PC-9 (cell line): ENCODE results near the gene CDH22. TPM values are rescaled to one million over a fixed set of nuclear protein-coding genes. Genes with fewer than 3 reads are reported as not detected.

Source experiments
- BruUV-seq: library from RNA; stranded (reverse); fragments of 400-500 nt; replicated peaks from 2 replicates; lab custom pipeline; 2021; lab: Mats Ljungman, UMichigan
- CTCF ChIA-PET: fragments of 300-600 bp; sonication (Branson Sonifier 250); formaldehyde crosslinking; loops from one replicate; lab custom pipeline; 2022; ENCODE audit warnings: antibody characterized with exemption; lab: Charles Lee
- POLR2A ChIA-PET: fragments of 300-600 bp; sonication (Branson Sonifier 250); formaldehyde crosslinking; loops from one replicate; lab custom pipeline; 2022; ENCODE audit warnings: antibody characterized with exemption; ENCODE audit not compliant: unreplicated experiment; lab: Charles Lee
- DNase-seq, 2 experiments: peaks; one replicate each; pipeline versions ENCODE4 v3.0.0 to v3.0.0-alpha.2; 2015 to 2022; ENCODE audit warnings: mixed read lengths in 1 of 2
- H2AFZ ChIP-seq: fragments of 200-600 bp; sonication (generic); 2 replicates; pipeline ENCODE4 v1.8.1; 2017; ENCODE audit warnings: antibody characterized with exemption
- H3F3A ChIP-seq: fragments of 200-600 bp; sonication (generic); 2 replicates; pipeline ENCODE4 v1.8.1; 2017; ENCODE audit warnings: antibody characterized with exemption, mild to moderate bottlenecking, low read depth; ENCODE audit not compliant: insufficient read depth
- H3K27ac ChIP-seq: fragments of 200-600 bp; sonication (generic); 2 replicates; pipeline ENCODE4 v1.6.1; 2016; ENCODE audit warnings: mixed run types
- H3K27me3 ChIP-seq: fragments of 200-600 bp; sonication (generic); 2 replicates; pipeline ENCODE4 v1.6.1; 2016; ENCODE audit warnings: low read depth, mixed run types; ENCODE audit not compliant: insufficient read depth
- H3K36me3 ChIP-seq: fragments of 200-600 bp; sonication (generic); 2 replicates; pipeline ENCODE4 v1.6.1; 2016; ENCODE audit warnings: low read depth, mixed run types
- H3K4me1 ChIP-seq: fragments of 200-600 bp; sonication (generic); replicated peaks from 2 replicates; pipeline ENCODE4 v1.6.1; 2016; ENCODE audit warnings: mixed run types; ENCODE audit not compliant: insufficient read depth
- H3K4me2 ChIP-seq: fragments of 200-600 bp; sonication (generic); 2 replicates; pipeline ENCODE4 v1.6.1; 2017; ENCODE audit warnings: mixed run types
- H3K4me3 ChIP-seq: fragments of 200-600 bp; sonication (generic); 2 replicates; pipeline ENCODE4 v1.6.1; 2016; ENCODE audit warnings: mixed run types
- H3K79me2 ChIP-seq: fragments of 200-600 bp; sonication (generic); 2 replicates; pipeline ENCODE4 v1.6.1; 2017; ENCODE audit warnings: low read depth, mixed run types
- H3K9me2 ChIP-seq: fragments of 200-600 bp; sonication (generic); 2 replicates; pipeline ENCODE4 v1.8.1; 2017; ENCODE audit warnings: mild to moderate bottlenecking; ENCODE audit not compliant: insufficient read depth
- H3K9me3 ChIP-seq: fragments of 200-600 bp; sonication (generic); 2 replicates; pipeline ENCODE4 v1.8.1; 2016; ENCODE audit warnings: low read depth; ENCODE audit not compliant: insufficient read depth
- H4K20me1 ChIP-seq: fragments of 200-600 bp; sonication (generic); 2 replicates; pipeline ENCODE4 v1.8.1; 2017; ENCODE audit not compliant: insufficient read depth
- CTCF ChIP-seq: fragments of 200-600 bp; sonication (generic); conservative IDR thresholded peaks from 2 replicates; pipeline ENCODE4 v1.6.1; 2017; ENCODE audit warnings: mixed run types, antibody characterized with exemption, mild to moderate bottlenecking, moderate library complexity
- EZH2 ChIP-seq: fragments of 200-600 bp; sonication (generic); IDR thresholded peaks from 2 replicates; pipeline ENCODE4 v1.8.0; 2017; ENCODE audit warnings: antibody characterized with exemption, low read depth
- intact Hi-C: fragments of 100-400 bp; cut with micrococcal nuclease; formaldehyde crosslinking; loops from one replicate; pipeline ENCODE4 v1.10.0; 2022; ENCODE audit not compliant: unreplicated experiment
- total RNA-seq: library from RNA; stranded (reverse); gene quantifications from 2 replicates; pipeline ENCODE4 v1.2.3, GENCODE V29; 2021

CDH22 gene
- total RNA-seq, 1 experiment from 2014 or later = not detected

DNA sequence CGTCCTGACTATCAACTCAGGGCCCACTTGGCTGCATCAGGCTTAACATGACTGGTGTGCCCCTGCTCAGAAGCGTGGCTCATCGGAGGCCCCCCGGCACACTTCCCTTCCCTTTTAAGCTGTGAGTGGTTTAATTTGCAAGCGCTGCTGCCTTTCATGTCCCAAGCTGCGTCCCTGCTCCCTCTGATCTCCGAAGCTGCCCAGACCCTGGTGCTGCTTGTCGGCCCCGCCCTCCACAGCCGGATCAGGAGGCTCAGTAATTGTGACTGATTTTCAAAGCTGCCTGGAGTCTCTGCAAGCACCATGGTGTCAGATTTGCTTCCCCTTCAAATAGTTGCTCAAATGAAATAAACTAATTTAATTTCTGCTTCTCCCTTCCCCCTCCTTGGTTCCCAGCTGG lies 71.1 kb downstream of the CDH22 start:
- POLR2A ChIA-PET = no interaction called here

DNA sequence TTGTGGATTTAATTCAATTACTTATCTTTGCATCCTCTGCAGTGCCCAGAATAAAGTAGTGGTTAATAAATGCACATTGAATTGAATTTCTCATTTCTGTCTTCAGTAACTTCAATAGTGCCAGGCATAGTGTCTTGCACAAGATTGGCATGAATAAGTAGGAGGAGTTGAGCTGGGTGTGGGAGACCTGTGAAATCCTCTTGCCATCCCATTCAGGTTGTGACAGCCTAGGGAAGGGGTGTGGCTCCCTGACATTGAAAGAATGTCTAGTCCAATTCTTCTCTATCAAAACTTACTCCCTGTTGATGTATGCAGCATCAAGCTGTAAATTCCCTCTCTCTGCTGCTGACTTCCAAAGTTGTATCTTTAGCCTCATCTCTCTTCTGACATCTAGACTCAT lies 73.2 kb downstream of the CDH22 start:
- H2AFZ ChIP-seq = no peak overlapping the region
- H3K9me3 ChIP-seq = no peaks in the 10 kb centered on the region
- POLR2A ChIA-PET = no interaction called here
- TF ChIP-seq EZH2 (no peak), CTCF (no peak)
- H4K20me1 ChIP-seq = peaks cover 6% of the 10 kb centered on the region
- CTCF ChIA-PET = no interaction called here
- H3K9me2 ChIP-seq = no peaks in the 10 kb centered on the region
- BruUV-seq = no TSS peak
- no peak overlapping the region for H3K4me3 ChIP-seq
- no peaks in the 10 kb centered on the region for H3F3A ChIP-seq
- no peak for DNase-seq
- H3K79me2 ChIP-seq = no peaks in the 10 kb centered on the region
- intact Hi-C loops = no loop called here
- no peaks in the 10 kb centered on the region for H3K4me1 ChIP-seq
- no peak overlapping the region for H3K27ac ChIP-seq
- peaks cover 84% of the 10 kb centered on the region for H3K27me3 ChIP-seq
- no peak overlapping the region for H3K4me2 ChIP-seq
- H3K36me3 ChIP-seq = no peaks in the 10 kb centered on the region

More for the DNA sequence above, 71.1 kb downstream of the CDH22 start:
- CTCF ChIA-PET = no interaction called here
- Histone ChIP-seq H3K9me3 (no peaks in the 10 kb centered on the region), H3F3A (no peaks in the 10 kb centered on the region), H3K9me2 (no peaks in the 10 kb centered on the region), H3K79me2 (no peaks in the 10 kb centered on the region), H3K27me3 (peaks cover 93% of the 10 kb centered on the region), H2AFZ (no peak overlapping the region), H3K4me2 (no peak overlapping the region), H3K36me3 (no peaks in the 10 kb centered on the region), H3K4me1 (no peaks in the 10 kb centered on the region), H4K20me1 (peaks cover 6% of the 10 kb centered on the region), H3K27ac (no peak overlapping the region), H3K4me3 (no peak overlapping the region)
- DNase-seq = no peak
- no peak for TF ChIP-seq EZH2
- no peak for TF ChIP-seq CTCF
- BruUV-seq = no TSS peak
- intact Hi-C loops = no loop called here

- H3K27ac ChIP-seq = no peak overlapping the region
- no peak for DNase-seq
Observed at GRCh38 chr20:46233701-46234100, 74.6 kb downstream of the CDH22 start.

More at GRCh38 chr20:46233701-46234100, 74.6 kb downstream of the CDH22 start:
- Histone ChIP-seq H3K79me2 (no peaks in the 10 kb centered on the region), H3K9me2 (no peaks in the 10 kb centered on the region), H2AFZ (no peak overlapping the region), H3K9me3 (no peaks in the 10 kb centered on the region), H3K27me3 (peaks cover 70% of the 10 kb centered on the region), H3F3A (no peaks in the 10 kb centered on the region), H3K4me3 (no peak overlapping the region), H3K4me1 (no peaks in the 10 kb centered on the region), H3K36me3 (no peaks in the 10 kb centered on the region), H4K20me1 (peaks cover 6% of the 10 kb centered on the region), H3K4me2 (no peak overlapping the region)
- BruUV-seq = no TSS peak
- no peak for TF ChIP-seq EZH2
- no peak for TF ChIP-seq CTCF
- ChIA-PET POLR2A (no interaction called here), CTCF (no interaction called here)
- intact Hi-C loops = no loop called here
